Activated gamma-delta T cell treated with Interleukin-2 at 50 U/mL for 16 hours (primary cell): ENCODE measurements around the gene LGI2.
"Not testable (repeated sequence)": the region's sequence is repeated elsewhere in the genome, so short reads cannot be mapped to it uniquely, and the experiment has no call there.

Experiments used
- DNase-seq: peaks from one replicate; pipeline ENCODE4 v3.0.0-alpha.2; 2020

Gene LGI2, protein sequence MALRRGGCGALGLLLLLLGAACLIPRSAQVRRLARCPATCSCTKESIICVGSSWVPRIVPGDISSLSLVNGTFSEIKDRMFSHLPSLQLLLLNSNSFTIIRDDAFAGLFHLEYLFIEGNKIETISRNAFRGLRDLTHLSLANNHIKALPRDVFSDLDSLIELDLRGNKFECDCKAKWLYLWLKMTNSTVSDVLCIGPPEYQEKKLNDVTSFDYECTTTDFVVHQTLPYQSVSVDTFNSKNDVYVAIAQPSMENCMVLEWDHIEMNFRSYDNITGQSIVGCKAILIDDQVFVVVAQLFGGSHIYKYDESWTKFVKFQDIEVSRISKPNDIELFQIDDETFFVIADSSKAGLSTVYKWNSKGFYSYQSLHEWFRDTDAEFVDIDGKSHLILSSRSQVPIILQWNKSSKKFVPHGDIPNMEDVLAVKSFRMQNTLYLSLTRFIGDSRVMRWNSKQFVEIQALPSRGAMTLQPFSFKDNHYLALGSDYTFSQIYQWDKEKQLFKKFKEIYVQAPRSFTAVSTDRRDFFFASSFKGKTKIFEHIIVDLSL

DNA sequence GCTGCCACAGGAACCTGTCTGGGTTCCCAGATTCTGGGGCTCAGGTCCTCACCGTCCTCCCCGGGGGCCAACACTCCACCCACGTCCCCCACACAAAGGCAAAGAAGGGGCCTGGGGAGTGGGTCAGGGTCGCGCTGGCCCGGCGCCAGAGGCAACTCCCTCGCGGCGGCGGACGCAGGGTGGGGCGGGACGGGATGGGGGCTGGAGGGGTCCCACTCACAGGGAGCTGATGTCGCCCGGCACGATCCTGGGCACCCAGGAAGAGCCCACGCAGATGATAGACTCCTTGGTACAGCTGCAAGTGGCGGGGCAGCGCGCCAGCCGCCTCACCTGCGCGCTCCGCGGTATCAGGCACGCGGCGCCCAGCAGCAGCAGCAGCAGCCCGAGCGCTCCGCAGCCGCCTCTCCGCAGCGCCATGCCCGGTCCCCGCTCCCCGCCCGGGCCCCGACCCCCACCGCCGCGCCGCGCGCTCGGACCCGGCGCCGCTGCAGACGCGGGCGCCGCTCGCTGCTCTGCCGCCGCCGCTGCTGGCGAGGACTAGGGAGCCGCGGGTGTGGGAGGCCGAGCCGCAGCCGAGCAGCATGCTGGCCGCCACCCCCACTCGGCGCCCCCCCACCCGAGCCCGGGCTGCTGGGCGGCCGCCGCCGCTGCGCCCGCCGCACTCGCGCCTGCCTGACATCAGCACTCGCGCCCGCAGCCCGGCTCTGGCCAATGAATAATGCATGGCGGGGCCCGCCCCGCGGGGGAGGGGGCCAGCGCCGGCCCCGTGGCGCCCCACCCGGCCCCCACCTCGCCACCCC is at the start of gene LGI2:
TSS of gene LGI2 (minus strand) at position 670 of the 800 bp plus-strand sequence. CDS start at position 417, 253 bp downstream.
- DNase-seq = no peak

DNA sequence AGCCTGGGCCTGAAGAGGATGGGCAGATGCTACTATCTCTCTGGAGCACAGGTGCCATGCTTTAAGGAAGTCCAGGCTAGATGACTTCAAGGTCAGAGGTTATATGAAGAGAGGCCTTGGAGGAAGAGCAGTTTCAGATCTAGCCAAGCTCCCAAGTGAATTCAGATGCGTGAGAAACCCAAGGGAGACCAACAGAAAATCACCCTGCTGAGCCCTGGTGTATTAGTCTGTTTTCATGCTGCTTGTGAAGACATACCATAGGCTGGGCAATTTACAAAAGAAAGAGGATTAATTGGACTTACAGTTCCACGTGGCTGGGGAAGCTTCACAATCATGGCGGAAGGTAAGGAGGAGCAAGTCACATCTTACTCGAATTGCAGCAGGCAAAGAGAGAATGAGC is 47.8 kb upstream of the LGI2 start:
- DNase-seq = no peak

DNA sequence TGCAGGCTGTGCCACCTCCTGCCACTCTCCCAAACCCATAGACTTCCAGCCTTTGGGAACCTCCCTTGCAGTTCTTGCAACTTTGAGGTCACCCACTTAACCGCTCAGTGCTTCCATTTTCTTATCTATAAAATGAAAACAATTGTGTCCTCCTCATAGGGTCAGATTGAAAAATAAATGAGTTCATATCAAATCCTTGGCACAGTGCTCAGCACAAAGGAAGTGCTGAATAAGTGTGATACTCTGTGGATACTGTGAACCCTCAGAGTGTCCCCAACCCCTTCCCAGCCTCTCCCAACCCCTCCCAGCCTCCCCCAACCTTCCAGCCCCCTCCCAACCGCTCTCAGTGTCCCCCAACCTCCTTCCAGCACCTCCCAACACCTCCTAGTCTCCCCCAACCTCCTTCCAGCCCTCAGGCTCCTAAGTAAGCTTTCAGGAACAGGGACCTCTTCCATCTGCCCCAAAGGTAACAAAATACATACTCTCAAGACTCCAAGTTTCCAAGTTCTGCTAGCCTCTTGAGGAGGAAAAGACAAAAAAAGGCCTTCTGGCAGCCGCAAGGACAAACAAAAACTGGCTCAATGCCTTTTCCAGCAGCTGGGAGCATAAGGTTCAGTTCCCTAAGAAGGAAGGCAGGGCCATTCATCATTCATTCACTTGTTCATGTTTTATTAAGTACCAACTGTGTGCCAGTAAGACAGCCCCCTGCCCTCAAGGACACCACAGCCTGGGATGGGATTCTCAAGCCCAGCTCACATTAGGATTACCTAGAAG is 46.1 kb upstream of the LGI2 start:
- DNase-seq = no peak

DNA sequence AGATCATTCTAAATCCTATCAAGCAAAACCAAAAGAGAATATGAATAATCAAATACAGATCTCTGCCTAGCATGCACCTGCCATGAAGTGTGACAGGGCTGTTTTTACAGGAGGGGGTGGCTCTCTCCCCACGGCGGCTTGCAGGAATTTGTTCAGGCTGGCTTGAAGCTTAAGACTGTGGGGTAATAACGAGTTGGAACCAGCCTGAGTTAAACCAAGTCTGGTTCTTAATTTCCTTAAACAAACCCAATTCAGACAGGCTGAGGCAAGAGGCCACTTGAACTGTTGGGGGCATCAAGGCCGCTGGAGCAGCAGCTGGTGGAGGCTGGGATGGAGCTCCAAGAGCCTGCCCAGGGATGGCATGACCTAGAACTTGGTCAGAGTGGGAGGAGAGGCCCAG is 45.1 kb upstream of the LGI2 start:
- DNase-seq = no peak

DNA sequence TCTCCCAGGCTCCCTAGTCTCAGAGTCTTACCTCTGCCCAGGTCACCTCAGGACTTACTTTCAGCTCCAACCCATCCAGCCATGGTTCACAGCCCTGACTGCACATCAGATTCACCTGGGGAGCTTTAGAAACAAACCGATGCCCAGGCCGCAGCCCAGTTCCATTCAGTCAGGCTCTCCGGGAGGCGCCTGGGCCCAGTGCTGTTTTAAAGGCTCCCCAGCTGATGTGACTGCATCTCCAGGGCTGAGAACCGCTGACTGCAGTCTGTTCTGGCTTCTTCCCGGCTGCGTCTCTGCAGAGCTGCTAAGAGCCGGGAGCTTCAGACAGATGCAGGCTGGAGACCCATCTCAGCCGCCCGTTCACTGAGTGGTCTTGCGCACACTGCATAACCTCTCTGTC is 44.4 kb upstream of the LGI2 start:
- no peak for DNase-seq

DNA sequence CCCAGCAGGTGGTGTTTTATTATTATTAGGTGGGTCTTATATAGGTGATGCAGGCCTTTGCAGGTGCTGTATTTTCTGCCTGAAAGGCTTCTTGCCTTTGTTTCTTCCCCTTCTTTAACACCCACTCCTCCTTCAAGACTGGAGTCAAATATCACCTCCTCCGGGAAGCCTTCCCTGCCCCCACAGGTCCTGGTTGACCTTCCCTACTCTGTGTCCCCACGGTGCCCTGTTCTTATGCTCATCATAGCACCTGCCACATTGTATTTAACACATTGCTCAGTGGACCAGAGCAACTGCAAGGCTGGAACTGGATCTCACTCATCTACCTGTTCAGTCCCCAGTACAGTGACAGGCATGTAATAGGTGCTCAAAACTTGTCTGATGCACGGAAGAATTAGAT is 39.8 kb upstream of the LGI2 start:
- no peak for DNase-seq

DNA sequence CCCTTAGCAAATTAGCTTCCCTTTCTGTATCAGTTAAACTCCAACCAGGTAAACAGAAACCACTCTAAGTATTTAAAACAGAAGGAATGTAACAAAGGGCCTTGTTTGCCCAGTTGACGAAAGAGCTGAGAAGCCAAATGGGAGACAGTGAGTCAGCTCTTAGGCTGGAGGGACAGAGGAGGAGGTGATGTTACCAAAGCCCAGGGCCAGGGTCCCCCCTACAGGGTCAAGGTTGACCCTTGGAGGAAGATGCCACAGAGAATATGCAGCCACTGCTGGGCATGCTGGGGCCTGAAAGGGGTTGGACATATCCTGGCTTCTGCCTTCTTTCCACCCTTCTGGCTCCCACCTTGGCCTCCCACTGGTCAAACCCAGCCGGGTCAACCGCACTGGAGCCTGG is 38.3 kb upstream of the LGI2 start:
- DNase-seq = no peak

DNA sequence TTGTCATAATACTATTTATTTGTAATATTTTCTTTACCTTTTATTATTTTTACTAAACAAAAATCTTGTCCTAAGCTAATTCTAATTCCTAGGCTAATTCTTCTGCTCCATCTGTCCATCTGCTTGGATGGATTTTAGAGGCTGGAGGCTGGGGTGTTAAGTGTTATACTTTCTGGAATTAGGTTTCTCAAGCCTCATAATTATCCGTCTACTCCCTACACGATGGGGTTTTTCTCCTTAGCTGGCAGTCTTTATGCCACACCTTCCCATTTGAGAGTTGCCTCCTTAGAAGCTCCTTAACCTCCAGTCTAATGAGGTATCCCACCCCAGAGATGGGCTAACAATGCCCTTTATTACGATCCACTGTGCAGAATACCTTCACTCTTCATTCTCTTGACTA is 37.6 kb upstream of the LGI2 start:
- no peak for DNase-seq

DNA sequence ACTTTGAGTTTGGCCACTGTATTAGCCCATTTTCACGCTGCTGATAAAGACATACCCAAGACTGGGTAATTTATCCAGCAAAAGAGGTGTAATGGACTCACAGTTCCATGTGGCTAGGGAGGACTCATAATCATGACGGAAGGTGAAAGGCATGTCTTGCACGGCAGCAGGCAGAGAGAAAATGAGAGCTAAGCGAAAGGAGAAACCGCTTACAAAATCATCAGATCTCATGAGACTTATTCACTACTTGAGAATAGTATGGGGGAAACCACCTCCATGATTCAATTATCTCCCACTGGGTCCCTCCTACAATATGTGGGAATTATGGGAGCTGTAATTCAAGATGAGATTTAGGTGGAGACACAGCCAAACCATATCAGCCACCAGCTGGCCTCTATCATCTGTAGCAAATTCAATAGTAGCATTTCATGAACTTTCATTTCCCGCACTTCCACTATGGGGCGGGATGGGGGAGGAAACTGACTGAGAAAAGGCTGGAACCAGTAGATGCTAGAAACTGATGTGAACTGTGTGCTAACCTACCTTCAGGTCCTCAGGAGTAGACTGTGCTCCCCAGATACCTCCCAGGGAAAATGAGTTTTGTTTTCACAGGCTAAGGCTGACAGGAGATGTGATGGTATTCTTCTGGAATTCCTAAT is 35.3 kb upstream of the LGI2 start:
- DNase-seq = no peak

DNA sequence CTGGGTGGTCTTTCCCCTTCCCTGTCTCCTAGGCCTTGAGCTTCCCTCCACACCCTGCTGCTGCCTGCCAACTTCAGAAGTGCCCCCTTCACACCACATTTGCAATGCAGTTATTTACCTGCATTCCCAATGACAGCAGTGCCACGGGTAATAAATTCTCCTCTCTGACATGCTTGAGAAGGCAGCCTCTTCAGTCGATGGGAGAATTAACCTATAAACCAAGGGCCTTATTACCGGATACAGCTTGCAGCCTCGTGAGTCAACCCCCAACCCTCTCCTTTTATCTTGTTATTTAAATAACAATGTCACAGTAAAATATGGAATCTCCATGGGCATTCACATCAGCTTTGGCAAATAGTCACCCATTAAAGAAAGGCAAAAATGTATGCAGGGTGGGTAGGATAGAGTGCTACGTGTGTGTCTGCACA is 34.7 kb upstream of the LGI2 start:
- no peak for DNase-seq

DNA sequence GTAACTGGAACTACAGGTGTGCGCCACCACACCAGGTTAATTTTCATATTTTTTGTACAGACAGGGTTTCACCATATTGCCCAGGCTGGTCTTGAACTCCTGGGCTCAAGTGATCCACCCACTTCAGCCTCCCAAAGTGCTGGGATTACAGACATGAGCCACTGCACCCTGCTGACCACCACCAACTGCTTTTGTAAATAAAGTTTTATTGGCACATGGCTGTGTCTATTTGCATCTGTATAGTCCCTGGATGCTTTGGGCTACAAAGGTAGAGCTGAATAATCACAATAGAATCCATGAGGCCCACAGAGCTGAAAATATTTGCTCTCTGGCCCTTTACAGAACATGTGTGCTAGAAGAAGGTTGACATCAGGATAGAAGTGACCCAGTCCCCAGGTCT is 33.7 kb upstream of the LGI2 start:
- not testable (repeated sequence) for DNase-seq

DNA sequence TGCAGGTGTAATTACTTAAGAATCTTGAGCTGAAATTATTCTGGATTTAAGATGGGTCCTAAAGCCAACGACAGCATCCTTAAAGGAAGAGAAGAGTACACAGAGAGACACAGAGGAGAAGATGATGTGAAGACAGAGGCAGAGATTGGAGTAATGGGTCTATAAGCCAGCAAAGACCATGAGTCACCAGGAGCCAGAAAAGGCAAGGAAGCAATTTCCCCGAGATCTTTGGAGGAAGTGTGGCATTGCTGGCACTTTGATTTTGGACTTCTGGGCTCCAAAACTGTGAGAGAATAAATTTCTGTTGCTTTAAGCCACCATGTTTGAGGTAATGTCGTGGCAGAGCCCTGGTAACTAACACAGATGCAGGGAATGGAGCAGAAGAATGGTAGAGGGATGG is 32.4 kb upstream of the LGI2 start:
- no peak for DNase-seq

DNA sequence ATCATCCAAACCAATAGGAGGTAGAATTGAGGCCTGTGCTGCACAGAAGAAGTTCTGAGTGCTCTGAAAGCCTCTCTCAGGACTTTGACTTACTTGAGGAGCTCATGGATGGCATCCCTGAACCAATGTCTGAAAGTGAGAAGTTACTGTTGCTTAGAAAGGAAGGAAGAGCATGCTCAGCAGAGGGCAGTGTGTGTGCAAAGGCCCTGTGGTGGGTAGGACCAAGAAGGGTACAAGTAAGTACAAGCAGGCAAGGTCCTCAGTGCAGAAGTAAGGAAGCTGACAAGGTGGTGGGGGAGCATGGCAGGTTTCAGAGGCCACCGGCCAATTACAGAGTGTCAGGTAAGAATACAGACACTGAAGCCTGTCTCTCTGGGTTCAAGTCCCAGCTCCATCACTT is 31.4 kb upstream of the LGI2 start:
- no peak for DNase-seq

DNA sequence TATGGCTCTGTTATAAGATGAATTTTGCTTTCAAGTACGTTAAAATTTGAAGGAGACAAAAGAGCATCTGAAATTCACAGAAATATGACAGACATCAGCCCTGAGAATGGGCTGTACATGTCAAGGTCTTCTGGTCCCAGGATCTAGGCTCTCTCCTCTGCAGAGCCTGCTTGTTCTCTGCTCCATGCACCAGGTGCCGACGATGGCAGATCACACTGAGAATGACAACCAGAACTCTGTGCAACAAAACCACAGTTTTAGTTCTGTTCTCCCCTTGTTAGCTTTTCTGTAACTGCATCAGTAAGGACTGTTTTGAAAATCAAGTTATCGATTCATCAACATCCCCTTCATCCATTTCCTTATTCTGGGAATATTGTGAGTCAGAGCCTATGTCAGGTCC is 30.9 kb upstream of the LGI2 start:
- DNase-seq = no peak

DNA sequence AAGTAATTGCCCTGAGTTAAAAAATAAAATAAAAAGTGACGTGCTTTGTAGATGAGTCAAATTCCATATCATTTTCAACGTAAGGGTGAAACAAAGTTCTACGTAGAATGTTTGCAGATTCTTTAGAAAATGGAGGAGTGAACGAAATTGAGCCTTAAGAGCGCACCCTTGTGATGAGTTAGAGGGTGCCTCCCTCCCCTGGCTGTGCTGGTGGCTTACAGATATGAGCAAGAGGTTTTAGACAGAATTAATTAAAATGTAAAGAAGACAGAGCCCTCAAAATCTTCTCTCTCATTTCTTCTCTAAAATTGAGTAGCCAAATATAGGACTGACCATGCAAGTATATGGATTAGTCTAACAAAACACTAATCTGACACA is 30.2 kb upstream of the LGI2 start:
- DNase-seq = no peak

DNA sequence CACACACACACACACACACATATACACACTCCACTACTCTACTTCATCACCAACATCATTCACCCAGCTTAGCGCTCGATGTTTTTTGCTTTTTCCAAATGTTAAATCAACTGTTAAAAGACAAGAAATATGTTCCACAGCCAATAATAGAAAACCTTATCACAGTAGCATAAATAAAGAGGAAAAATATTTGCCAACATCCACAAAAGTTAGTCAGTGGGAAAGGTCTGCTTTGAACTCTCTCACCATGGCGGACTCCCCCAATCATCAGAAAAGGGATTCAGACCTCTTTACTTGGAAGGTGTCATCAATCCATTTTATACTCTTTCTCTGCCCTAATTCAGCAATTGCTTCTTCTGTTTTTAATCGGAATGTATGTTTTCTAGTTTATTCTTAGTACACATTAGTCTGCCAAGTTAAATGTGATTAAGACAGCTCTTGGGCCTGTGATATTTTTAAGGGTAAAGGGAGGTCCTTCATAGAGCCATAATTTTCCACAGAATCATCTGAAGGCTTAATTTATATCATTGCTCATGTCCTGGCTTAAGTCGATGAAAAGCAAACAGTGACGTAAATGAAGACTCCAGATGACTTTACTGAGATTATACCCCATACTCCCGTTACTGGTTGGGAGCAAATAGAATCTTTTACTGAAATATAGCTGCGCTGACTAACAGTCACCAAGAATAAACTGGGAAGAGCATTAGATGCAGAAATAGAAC is 29.7 kb upstream of the LGI2 start:
- DNase-seq = no peak

DNA sequence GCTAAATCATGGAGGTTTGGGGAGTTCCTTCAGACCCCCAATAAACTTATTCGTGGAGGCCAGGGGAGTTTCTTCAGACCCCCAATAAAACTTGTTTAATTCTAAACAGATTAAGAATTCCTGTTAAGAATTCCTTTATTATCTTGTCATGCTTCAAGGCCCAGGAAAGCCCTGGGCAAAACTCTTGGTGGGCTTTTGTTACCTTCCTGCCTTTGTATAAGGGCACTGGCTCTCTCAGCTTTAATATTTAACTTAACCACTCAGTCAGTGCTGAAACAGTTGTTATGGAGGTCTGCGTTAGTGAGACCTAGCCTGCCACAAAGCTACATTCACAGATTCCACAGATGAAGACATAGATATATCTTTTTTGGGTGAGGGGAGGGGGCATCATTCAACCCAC is 29.0 kb upstream of the LGI2 start:
- no peak for DNase-seq

DNA sequence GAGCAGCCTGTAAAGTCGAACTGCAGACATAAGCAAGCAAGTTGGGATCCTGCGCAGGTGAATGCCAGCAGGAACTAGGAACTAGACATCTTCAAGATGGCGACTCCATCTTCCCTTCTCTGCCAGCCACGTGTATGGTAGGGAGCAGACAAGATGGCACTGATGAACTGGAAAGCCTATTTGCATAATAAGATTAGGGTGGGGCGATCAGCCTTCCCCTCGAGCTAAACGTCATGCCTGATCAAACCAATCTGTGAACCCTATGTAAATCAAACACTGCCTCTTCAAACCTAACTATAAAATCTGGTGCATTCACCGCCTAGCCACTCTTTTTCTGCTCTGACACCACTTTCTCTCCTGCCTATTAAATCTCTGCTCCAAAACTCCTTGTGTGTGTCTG is 28.1 kb upstream of the LGI2 start:
- no peak for DNase-seq

DNA sequence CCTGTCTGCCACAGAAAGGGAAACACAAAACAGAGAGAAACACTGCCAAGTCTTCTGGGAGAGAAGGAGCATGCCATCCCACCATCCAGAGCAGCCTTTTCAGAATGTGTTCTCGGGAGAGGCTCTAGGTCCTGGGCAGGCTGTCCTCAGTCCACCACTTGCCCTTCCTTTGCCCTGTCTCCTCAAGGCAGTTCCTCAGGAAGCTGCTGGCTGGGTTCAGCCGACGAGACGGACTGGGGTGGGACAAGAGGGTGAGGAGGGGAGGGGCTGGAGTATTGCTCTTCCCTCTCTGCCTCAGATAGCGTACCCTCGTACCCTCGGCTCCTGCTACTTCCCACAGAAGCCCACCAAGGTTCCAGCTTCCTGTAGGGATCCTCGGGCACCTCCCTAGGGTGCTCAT is 26.6 kb upstream of the LGI2 start:
- no peak for DNase-seq

DNA sequence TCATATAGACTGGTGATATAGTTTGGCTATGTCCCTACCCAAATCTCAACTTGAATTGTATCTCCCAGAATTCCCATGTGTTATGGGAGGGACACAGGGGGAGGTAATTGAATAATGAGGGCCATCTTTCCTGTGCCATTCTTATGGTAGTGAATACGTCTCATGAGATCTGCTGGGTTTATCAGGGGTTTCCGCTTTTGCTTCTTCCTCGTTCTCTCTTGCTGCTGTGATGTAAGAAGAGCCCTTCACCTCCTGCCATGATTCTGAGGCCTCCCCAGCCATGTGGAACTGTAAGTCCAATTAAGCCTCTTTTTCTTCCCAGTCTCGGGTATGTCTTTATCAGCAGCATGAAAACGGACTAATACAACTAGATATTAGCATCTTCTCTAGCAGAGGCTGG is 21.3 kb upstream of the LGI2 start:
- not testable (repeated sequence) for DNase-seq

DNA sequence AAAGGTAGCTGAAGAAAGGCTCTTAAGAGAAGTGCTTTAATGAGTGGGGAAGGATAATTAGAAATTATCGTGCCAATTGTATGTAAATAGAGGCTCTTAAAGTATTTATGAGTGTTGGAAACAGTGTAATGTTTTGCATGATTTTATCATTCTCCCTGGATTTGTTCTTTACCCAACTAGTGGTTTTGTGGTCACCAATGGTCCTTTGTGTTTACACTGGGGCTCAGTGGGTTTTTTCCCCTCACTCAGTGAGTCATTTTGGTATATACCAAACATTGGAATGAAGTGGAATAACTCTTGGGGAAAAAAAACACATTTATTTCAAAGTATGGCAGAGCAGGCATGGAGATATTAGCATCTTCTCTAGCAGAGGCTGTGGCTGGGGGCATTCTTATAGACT is 20.8 kb upstream of the LGI2 start:
- DNase-seq = no peak
